Myocyte (in vitro differentiated cells): ENCODE data around the gene ZNF827. TPM values are rescaled to one million over a fixed set of nuclear protein-coding genes. Genes with fewer than 3 reads are reported as not detected.
A peak's percentile ranks its signal among the peaks of the same experiment; 100 is the strongest.

ENCODE experiments used
- DNase-seq: peaks from one replicate; pipeline ENCODE4 v3.0.0-alpha.2; 2012; ENCODE audit warnings: low read depth
- total RNA-seq: library from RNA; depleted of rRNA; stranded (reverse); fragments of >200 nt; gene quantifications from 2 replicates; pipeline ENCODE4 v1.2.3, GENCODE V29; 2014

ZNF827 gene
- total RNA-seq, 1 donor from 2014 or later: 10.4 TPM

DNA sequence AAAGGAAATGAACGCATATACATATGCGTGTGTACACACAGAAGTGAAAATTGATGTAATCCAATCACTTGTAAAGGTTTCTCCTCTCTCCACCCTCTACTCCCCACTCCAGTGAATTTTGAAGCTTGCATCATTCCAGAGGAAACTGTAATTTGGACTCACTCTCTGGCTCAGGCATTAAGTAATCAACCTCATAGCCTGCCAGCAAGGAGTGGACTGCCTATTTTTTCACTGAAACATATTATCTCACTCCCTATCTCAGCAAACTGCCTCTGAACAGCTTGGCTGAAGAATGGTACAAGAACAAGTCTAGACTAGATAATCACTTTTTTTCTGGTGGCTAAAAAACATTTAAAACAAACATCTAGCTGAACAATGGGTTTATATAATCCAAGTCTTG, 134.5 kb downstream of the ZNF827 start:
- DNase-seq: peak; percentile 63

DNA sequence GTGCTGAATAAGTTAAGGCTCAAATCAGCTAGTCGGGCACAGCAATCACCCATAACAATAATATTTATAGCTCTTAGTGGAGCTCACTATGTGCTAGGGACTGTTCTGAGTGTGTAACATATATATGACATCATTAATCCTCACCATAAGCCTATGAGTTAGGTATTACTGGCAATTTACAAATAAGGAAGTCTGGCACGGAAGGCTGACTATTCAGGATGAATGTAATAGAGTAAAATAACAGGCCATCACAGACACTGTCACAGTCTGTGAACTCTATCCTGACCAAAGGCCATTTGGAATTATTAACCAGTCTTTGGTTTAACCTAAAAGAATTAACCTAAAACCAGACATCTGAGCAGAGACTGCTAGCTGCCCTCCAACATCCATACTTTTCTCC, 139.4 kb downstream of the ZNF827 start:
- no peak for DNase-seq

DNA sequence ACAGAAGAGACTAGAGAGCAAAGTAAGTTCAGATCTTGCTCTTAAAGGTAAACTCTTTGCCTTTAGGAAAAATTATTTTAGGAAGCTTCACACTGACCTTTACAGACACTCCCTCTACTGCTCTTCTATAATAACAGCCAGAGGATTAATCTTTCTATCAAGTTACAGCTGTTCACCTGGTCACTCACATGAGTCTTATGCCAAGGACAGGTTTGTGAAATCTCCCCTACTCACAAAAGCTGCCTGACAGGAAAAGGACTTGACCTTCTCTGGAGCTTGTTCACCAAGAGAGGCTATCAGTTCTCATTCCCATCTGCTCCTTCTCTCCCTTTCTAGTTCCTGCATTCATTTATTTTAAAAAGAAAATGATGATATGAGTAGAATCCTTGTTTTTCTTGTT, 141.3 kb downstream of the ZNF827 start:
- no peak for DNase-seq

DNA sequence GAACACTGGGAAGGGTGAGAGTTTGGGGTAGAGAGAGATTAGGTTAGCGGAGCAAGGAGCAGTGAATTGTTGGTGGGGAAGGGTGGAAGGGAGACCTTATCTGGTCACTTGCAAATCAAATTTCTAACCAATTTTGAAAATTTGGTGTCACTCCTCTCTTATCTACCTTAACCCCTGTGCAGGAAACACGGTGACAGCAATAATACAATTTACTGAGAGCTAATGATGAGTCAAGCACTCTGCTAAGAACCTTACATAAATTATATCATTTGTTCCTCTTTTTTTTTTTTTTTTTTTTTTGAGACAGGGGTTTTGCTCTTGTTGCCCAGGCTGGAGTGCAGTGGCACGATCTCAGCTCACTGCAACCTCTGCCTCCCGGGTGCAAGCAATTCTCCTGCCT, 142.3 kb downstream of the ZNF827 start:
- DNase-seq: no peak

DNA sequence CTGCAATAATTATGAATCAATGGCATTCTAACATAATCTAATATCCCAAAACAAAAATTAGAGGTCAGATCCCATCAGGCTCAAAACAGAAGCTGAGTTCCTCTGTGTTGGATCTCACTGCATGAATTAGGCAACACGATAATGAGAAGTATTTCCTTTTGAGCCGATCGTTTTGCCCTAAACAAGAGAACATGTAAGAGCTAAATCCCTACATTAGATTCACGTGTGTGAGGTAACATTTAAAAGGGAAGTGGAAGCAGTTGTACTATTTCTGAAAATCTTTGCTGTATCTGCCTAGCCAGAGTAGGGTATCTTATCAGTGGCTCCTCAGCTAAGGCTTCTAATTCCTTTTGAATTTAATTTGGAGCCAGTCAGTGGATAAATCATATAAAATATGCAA, 143.1 kb downstream of the ZNF827 start:
- DNase-seq: no peak

DNA sequence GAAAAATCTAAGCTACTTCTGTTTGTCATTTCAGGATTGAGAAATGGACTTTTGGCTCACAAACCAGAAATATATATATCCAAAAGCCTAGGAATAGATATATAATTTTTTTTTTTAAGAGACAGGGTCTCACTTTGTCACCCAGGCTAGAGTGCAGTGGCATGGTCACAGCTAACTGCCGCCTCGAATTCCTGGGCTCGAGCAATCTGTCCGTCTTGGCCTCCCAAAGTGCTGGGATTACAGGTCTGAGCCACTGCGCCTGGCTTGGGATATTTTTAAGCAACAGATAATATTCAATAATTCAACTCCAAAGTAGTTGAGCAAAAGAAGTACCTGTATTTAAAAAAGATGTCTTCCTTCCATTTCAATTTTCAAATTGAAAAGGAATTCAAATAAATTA, 146.2 kb downstream of the ZNF827 start:
- DNase-seq: no peak

DNA sequence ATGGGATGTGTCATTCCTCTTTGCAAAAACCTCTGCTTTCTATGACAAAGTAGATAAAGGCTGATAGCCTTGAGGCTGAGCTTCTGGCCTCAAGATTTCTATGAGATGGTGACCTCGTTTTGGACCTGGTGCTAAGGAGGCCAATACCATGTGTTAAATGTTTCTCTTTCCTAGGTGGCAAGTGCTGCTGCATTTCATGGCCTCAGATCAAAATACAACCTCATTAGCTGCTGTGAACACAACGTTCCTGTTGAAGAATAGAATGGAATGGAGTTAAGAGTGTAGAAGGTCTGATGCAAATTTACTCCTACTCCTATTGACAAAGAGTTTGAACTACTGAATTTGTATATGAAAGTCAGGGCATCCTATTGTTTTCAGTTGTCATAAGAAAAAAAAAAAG, 146.6 kb downstream of the ZNF827 start:
- DNase-seq: no peak

DNA sequence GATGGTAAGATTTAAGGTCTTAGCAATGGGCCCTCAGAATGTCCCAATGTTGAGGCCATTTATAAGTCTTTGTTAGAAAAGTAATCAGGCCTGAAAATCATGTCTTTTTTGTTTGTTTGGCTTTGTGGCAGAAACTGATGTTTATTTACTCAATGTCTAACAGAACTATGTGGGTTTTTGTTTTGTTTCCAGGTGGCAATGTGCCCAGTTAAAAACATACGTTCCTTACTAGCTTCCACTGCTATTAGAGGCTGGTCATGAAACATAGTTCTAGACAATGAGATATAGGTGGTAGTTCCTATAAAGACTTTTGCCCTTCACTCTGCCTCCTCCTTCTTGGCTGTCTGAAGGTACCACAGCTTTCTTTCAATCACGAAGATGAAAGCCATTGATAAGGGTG, 149.9 kb downstream of the ZNF827 start:
- no peak for DNase-seq

GRCh38 chr4:145786830-145787229, 151.8 kb downstream of the ZNF827 start:
- DNase-seq: no peak

DNA sequence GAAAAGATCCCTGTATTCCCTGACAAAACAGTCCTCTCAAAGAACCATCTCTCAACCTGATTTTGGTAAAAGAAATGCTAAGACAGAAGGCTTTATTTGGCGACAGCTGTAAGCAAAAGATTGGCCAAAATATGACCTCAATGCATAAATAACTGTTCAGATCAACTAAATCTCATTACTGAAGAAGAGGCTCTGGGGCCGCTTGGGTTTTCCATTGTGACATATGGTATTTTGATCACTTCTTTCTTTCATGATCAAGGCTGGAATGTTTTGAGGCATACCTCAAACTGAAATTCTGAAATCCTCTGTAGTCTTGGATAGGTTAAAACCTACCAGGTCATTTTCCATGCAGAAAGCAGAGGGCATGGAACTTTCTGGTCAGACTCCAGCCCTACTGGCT, 152.4 kb downstream of the ZNF827 start:
- no peak for DNase-seq

DNA sequence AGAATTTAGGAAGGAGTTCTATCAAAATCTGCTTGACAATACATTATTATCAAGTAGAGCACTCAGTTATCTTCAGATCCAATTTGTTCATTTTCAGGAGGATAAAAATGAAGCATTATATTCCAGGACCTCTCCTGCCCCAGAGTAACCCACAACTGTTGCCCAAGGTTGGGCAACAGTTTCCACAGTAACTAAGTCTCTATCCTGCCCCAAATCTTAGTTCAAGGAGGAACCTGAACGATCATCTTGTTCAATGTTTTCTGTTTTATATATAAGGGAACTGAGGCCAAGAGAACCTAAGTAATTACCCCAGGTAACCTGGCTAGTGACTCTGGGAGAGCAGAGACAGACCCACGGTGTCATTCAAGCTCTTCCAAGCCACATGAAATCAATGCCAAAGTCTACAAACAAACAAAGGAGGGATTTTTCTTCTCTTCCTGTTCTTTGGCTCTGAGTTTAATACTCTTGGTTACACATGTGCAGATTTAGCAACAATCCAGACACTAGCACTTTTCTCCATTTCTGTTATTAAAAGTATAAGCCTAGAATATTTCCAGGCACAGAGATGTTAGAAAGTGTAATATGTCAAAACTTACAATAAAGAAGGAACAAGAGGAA, 153.1 kb downstream of the ZNF827 start:
- peak; percentile 16 for DNase-seq

GRCh38 chr4:145784036-145784435, 154.6 kb downstream of the ZNF827 start:
- DNase-seq: no peak

DNA sequence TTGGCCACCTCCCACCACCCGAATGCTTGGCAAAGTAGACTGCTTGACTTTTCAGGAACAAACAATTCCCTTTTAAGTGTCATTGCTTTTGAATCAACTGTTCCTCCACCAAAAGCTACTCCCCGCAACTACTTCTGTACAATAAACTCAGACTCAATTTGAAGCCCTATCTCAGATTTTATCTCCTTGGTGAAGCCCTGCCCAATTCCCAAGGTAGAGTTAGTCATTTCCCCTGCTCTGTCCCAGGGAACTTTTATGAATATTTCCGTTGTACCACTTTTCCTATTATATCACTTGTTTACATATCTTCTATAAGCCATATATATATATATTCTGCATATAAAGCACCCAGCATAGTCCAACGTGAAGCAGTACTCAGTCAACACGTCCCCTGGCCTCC, 155.9 kb downstream of the ZNF827 start:
- DNase-seq: no peak

DNA sequence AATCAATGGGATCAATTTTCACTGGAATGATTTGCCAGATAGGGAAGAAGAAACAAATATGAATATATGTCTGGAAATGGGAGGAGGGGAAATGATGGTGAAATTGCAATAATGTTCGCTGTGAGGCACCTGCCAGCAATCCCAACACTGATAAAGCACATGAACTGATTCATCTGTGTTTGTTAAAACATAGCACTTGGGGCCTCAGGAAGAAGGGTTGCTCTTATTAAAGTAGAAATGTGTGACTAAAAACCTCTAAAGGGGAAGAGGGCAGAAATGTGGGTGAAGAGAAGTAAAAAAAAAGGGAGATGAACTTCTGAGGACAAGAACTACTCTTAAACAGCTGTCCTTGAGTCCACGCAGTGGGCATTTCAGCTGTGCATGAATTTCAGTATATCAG, 157.3 kb downstream of the ZNF827 start:
- DNase-seq: no peak

DNA sequence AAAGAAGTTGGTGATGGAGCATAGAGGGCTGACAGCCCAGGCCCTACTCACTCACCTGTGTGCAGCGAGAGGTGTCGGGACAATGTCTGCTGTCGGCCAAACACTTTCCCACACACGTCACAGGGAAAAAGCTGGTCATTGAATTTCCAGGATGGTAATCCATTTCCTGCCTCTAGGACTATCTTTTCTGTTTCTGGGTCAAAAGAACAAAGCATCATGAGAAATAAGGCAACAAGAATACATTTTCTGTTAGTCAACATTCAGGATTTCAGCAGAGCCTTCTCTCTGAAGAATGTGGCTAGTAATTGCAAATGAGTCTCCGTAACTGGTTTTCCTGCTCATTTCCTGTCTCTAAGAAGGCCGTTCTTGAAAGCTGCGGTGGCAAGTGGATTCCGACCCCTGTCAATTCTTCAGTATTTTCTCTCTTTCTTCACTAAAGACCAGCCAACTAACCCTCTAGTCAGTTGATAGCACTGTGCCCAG, 159.3 kb downstream of the ZNF827 start:
- no peak for DNase-seq

GRCh38 chr4:145776208-145776607, 162.4 kb downstream of the ZNF827 start:
- DNase-seq: no peak

DNA sequence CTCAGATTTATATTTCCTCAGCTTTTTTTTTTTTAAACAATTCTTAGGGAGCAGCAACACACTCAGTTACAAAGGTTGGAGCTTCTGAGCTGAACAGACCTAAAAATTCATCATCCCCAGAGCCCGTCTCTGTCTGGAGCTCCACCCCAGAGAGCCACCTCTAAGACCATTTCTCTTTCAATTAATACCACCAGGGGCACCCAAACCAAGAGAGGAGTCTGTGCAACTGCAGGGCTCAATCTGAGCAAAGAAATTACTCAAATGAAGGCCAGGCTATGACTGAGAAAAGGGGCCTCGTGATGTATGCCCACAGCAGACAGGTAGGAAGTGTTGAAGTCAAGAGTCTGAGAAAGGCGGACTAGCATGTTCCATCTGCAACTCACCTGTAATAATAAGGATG, 163.2 kb downstream of the ZNF827 start:
- no peak for DNase-seq

DNA sequence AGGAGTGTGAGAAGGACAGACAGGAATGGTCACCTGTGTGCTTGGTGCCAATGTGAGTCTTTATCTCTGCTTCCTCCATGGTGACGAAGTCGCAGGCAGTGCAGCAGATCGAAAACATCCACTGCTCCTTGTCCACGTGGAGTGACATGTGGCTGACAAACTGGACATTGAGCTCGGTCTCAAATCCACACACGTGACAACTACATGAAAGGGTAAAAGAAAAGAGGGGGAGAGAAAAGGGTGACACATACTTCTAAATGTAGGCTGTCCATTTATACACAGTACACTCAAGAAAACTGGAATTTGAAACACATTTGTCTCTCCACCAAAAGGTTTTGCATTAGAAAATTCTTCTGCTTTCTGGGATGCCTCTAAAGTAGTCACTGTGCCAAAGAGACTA, 164.2 kb downstream of the ZNF827 start:
- DNase-seq: no peak

GRCh38 chr4:145773581-145774234, 164.9 kb downstream of the ZNF827 start:
- no peak for DNase-seq

- DNase-seq: no peak
These were observed 166.3 kb downstream of the ZNF827 start for GRCh38 chr4:145772347-145772746.

GRCh38 chr4:145770124-145770523, 168.5 kb downstream of the ZNF827 start:
- no peak for DNase-seq

- no peak for DNase-seq
These were observed 169.1 kb downstream of the ZNF827 start for GRCh38 chr4:145769450-145770037.

DNA sequence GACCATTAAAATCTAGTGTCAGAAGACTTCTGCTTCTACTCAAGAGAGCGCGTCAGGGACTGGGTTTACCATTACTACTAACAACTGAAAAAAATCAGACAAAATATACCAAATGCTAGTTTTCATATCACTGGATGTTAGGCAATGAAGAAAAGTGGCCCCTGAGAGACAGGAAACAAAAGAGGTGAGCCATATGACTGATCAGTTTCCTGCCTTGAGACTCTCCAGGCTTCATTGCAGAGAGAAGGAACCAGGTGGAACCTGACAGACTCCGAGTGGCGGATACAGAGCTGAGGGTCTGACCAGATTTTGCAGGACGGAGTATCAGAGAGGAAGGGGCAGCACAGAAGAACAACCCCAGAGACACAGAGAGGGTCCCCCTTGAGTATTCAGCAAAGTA, 172.3 kb downstream of the ZNF827 start:
- DNase-seq: no peak
